Osteoblast (primary cell): Measurements from ENCODE around the gene HS6ST1. TPM values are rescaled to one million over a fixed set of nuclear protein-coding genes. Genes with fewer than 3 reads are reported as not detected.

Source experiments
- DNase-seq: peaks from one replicate; pipeline ENCODE4 v3.0.0; 2011; ENCODE audit warnings: low spot score, mixed read lengths; ENCODE audit not compliant: insufficient read length; ENCODE audit errors: missing footprints
- H2AFZ ChIP-seq: 2 replicates; pipeline ENCODE4 v1.6.0; 2011; ENCODE audit warnings: mild to moderate bottlenecking, low read length
- H3K27ac ChIP-seq: 2 replicates; pipeline ENCODE4 v1.5.1; 2011; ENCODE audit warnings: mild to moderate bottlenecking, low read depth, low read length, moderate library complexity
- H3K27me3 ChIP-seq: 2 replicates; pipeline ENCODE4 v1.6.0; 2012; ENCODE audit warnings: mild to moderate bottlenecking, control low read depth, inconsistent platforms, low read length, moderate library complexity; ENCODE audit not compliant: insufficient read depth
- H3K36me3 ChIP-seq: 2 replicates; pipeline ENCODE4 v1.5.1; 2011; ENCODE audit warnings: mild to moderate bottlenecking, low read length, control low read depth, moderate library complexity; ENCODE audit not compliant: insufficient read depth
- H3K4me1 ChIP-seq: 2 replicates; pipeline ENCODE4 v1.5.1; 2011; ENCODE audit warnings: mild to moderate bottlenecking, low read length, control low read depth, moderate library complexity; ENCODE audit not compliant: insufficient read depth
- H3K4me2 ChIP-seq: 2 replicates; pipeline ENCODE4 v1.6.0; 2011; ENCODE audit warnings: mild to moderate bottlenecking, low read length; ENCODE audit not compliant: insufficient read depth
- H3K4me3 ChIP-seq: fragments of 200-600 bp; sonication (generic); 3 replicates; pipeline ENCODE4 v1.5.1; 2012; ENCODE audit warnings: mild to moderate bottlenecking, low read length, inconsistent platforms; ENCODE audit not compliant: insufficient read depth
- H3K79me2 ChIP-seq: 2 replicates; pipeline ENCODE4 v1.6.0; 2012; ENCODE audit warnings: mild to moderate bottlenecking, low read length, control low read depth, inconsistent platforms; ENCODE audit not compliant: insufficient read depth
- H3K9me3 ChIP-seq: 2 replicates; pipeline ENCODE4 v1.5.1; 2011; ENCODE audit warnings: low read depth, low read length, control low read depth
- H4K20me1 ChIP-seq: 2 replicates; pipeline ENCODE4 v1.6.0; 2012; ENCODE audit warnings: mild to moderate bottlenecking, low read length, control low read depth; ENCODE audit not compliant: insufficient read depth
- total RNA-seq: library from RNA; depleted of rRNA; stranded (reverse); fragments of >200 nt; gene quantifications from 2 replicates; pipeline ENCODE4 v1.2.3, GENCODE V29; 2012
- TF ChIP-seq, protein P1 (sequence below): IDR thresholded peaks from 2 replicates; pipeline ENCODE4 v1.5.1; 2011; ENCODE audit warnings: mild to moderate bottlenecking, low read depth, low read length, moderate library complexity; ENCODE audit errors: extremely low read depth

The HS6ST1 gene
- total RNA-seq, 1 donor = 18.8 TPM

DNA sequence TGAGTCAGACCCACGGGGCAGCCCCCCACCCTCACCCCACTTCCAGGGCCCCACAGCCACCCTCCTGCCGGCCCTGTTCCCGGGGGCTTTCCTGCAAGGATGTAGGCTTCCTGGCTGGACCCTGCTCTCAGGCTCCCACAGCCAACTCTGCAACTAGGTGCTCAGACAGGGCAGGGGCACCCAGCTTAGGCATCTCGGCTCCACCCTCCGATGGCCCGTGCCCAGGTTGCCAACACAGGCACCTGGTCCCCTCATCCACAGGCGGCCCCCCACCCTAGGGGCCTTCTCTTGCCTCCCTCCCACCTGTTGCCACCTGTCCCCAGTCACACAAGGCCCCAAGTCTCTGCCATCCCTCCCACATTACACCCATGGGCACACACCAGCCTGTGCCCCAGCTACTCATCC is 34.6 kb downstream of the HS6ST1 start:
- H3K4me2 ChIP-seq = no peak overlapping the region
- peaks cover 27% of the 10 kb centered on the region for H4K20me1 ChIP-seq
- TF ChIP-seq, protein P1, sequence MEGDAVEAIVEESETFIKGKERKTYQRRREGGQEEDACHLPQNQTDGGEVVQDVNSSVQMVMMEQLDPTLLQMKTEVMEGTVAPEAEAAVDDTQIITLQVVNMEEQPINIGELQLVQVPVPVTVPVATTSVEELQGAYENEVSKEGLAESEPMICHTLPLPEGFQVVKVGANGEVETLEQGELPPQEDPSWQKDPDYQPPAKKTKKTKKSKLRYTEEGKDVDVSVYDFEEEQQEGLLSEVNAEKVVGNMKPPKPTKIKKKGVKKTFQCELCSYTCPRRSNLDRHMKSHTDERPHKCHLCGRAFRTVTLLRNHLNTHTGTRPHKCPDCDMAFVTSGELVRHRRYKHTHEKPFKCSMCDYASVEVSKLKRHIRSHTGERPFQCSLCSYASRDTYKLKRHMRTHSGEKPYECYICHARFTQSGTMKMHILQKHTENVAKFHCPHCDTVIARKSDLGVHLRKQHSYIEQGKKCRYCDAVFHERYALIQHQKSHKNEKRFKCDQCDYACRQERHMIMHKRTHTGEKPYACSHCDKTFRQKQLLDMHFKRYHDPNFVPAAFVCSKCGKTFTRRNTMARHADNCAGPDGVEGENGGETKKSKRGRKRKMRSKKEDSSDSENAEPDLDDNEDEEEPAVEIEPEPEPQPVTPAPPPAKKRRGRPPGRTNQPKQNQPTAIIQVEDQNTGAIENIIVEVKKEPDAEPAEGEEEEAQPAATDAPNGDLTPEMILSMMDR = no peak
- H3K4me1 ChIP-seq = no peaks in the 10 kb centered on the region
- H3K4me3 ChIP-seq = no peak overlapping the region
- no peak overlapping the region for H2AFZ ChIP-seq
- H3K27ac ChIP-seq = no peak overlapping the region
- no peaks in the 10 kb centered on the region for H3K9me3 ChIP-seq
- peak; percentile 58 for DNase-seq
- H3K27me3 ChIP-seq = no peaks in the 10 kb centered on the region
- H3K79me2 ChIP-seq = no peaks in the 10 kb centered on the region
- no peaks in the 10 kb centered on the region for H3K36me3 ChIP-seq

DNA sequence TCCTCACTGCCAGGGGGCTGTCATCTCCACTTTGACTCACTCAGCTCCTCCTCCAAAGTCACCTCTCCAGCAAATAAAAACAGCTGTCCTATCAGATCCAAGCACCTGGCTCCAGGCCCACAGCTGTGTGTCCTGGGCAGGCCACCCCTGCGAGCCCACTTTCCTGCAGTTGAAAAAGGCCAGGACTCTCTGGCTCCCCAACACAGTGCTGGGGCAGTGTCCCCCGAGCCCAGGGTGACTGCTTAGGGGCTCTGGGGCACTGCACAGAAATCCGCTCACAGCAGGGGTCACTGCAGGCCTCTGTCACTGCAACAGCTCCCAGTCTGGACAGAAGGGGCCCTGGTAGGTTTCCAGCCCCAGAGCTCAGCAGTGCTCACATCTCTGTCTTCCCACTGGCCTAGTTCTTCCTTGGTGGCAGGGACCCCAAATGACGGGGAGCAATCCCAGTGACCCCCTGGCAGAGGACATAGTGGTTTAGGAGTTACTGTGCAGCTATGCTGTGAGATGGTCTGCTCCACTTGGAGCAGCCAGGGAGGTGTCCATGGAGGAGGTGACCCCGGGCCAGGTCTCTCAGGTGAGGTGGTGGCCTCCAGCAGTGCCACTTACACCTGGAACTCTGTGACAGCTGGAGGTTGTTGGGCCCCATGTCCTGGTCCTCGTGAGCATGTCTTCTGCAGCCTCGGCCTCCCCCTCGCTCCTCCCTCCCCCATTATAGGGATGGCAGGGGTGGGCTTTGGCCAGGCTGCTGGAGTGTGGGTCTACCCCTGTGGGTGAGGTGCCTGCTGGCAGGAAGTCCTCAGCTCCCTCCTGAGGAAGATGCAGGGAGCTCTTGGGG is 35.5 kb downstream of the HS6ST1 start:
- Histone ChIP-seq H4K20me1 (peaks cover 31% of the 10 kb centered on the region), H3K4me2 (no peak overlapping the region), H3K36me3 (no peaks in the 10 kb centered on the region), H3K4me3 (no peak overlapping the region), H3K27me3 (no peaks in the 10 kb centered on the region), H2AFZ (no peak overlapping the region), H3K79me2 (no peaks in the 10 kb centered on the region), H3K4me1 (no peaks in the 10 kb centered on the region), H3K27ac (no peak overlapping the region), H3K9me3 (no peaks in the 10 kb centered on the region)
- peak; percentile 68 for DNase-seq
- TF ChIP-seq, protein P1 = no peak

- H3K36me3 ChIP-seq = no peaks in the 10 kb centered on the region
- no peak overlapping the region for H2AFZ ChIP-seq
- H3K27me3 ChIP-seq = no peaks in the 10 kb centered on the region
- H3K4me2 ChIP-seq = no peak overlapping the region
- no peak overlapping the region for H3K4me3 ChIP-seq
- TF ChIP-seq, protein P1 = no peak
- no peaks in the 10 kb centered on the region for H3K79me2 ChIP-seq
- no peaks in the 10 kb centered on the region for H3K4me1 ChIP-seq
- peaks cover 31% of the 10 kb centered on the region for H4K20me1 ChIP-seq
- H3K27ac ChIP-seq = no peak overlapping the region
- no peaks in the 10 kb centered on the region for H3K9me3 ChIP-seq
- peak; percentile 84 for DNase-seq
Measured at GRCh38 chr2:128282246-128282975, 36.3 kb downstream of the HS6ST1 start.

- Histone ChIP-seq H4K20me1 (peaks cover 31% of the 10 kb centered on the region), H3K4me1 (no peaks in the 10 kb centered on the region), H3K4me2 (no peak overlapping the region), H3K9me3 (no peaks in the 10 kb centered on the region), H3K27ac (no peak overlapping the region), H3K36me3 (no peaks in the 10 kb centered on the region), H2AFZ (no peak overlapping the region), H3K4me3 (no peak overlapping the region), H3K79me2 (no peaks in the 10 kb centered on the region), H3K27me3 (no peaks in the 10 kb centered on the region)
- TF ChIP-seq, protein P1 = no peak
- peak; percentile 60 for DNase-seq
Measured at GRCh38 chr2:128281852-128282245, 36.8 kb downstream of the HS6ST1 start.
